Panc1 (cell line): ENCODE measurements around the gene NPAS3. TPM values are rescaled to one million over a fixed set of nuclear protein-coding genes. Genes with fewer than 3 reads are reported as not detected.

ENCODE experiments used
- ATAC-seq: fragments of 200-7000 bp; cut with Tn5 transposase; 2 replicates; pipeline ENCODE4 v1.9.1; 2020; ENCODE audit warnings: mild to moderate bottlenecking, moderate library complexity
- BruUV-seq: library from RNA; stranded (reverse); fragments of 400-500 nt; replicated peaks from 2 replicates; lab custom pipeline; 2021; lab: Mats Ljungman, UMichigan
- CTCF ChIA-PET: fragments of 300-600 bp; sonication (Branson Sonifier 250); formaldehyde crosslinking; loops from one replicate; lab custom pipeline; 2022; ENCODE audit warnings: antibody characterized with exemption; lab: Charles Lee
- POLR2A ChIA-PET: fragments of 300-600 bp; sonication (Branson Sonifier 250); formaldehyde crosslinking; loops from one replicate; lab custom pipeline; 2022; ENCODE audit warnings: antibody characterized with exemption; lab: Charles Lee
- DNase-seq: peaks from one replicate; pipeline ENCODE4 v3.0.0-alpha.2; 2010; ENCODE audit warnings: low read depth, low spot score
- H3K27ac ChIP-seq: 2 replicates; pipeline ENCODE4 v1.5.1; 2011; ENCODE audit warnings: mild to moderate bottlenecking, low read length, inconsistent platforms
- H3K27me3 ChIP-seq: fragments of 200-500 bp; sonication (Bioruptor generic); 2 replicates; pipeline ENCODE4 v1.6.0; 2014; ENCODE audit warnings: low read length, inconsistent platforms; ENCODE audit not compliant: control insufficient read depth, insufficient read depth
- H3K36me3 ChIP-seq: fragments of 200-500 bp; sonication (Bioruptor generic); 2 replicates; pipeline ENCODE4 v1.5.1; 2014; ENCODE audit warnings: inconsistent platforms, mild to moderate bottlenecking, low read length, moderate library complexity; ENCODE audit not compliant: control insufficient read depth, insufficient read depth
- H3K4me1 ChIP-seq: 2 replicates; pipeline ENCODE4 v1.5.1; 2011; ENCODE audit warnings: inconsistent platforms, mild to moderate bottlenecking, low read length, moderate library complexity; ENCODE audit not compliant: control insufficient read depth, insufficient read depth
- H3K4me3 ChIP-seq, 2 experiments: 2 replicates each; pipeline ENCODE4 v1.5.1; 2011 to 2012; ENCODE audit warnings: low read depth in 2 of 2, low read length in 2 of 2, mild to moderate bottlenecking in 2 of 2, inconsistent platforms in 1 of 2, moderate library complexity in 1 of 2
- H3K9me3 ChIP-seq: fragments of 200-500 bp; sonication (Bioruptor generic); 2 replicates; pipeline ENCODE4 v1.5.1; 2014; ENCODE audit warnings: low read depth, mild to moderate bottlenecking, inconsistent platforms, low read length, moderate library complexity; ENCODE audit not compliant: control insufficient read depth, insufficient read depth
- CTCF ChIP-seq: fragments of 450-650 bp; IDR thresholded peaks from 2 replicates; pipeline ENCODE4 v1.5.1; 2017; ENCODE audit warnings: mild to moderate bottlenecking
- POLR2AphosphoS5 ChIP-seq: IDR thresholded peaks from 2 replicates; pipeline ENCODE4 v1.6.1; 2012; ENCODE audit warnings: mild to moderate bottlenecking, low read depth, low read length, moderate library complexity
- REST ChIP-seq, 2 experiments: IDR thresholded peaks; 2 replicates each; pipeline ENCODE4 v1.6.1; 2011 to 2012; ENCODE audit warnings: low read depth in 2 of 2, control low read depth in 1 of 2, low read length in 1 of 2, mild to moderate bottlenecking in 1 of 2, moderate library complexity in 1 of 2; ENCODE audit not compliant: insufficient read depth in 1 of 2
- SIN3A ChIP-seq: IDR thresholded peaks from 2 replicates; pipeline ENCODE4 v1.6.1; 2012; ENCODE audit warnings: low read depth, mild to moderate bottlenecking, low read length, moderate library complexity, borderline replicate concordance; ENCODE audit not compliant: insufficient read depth
- TCF7L2 ChIP-seq: IDR thresholded peaks from 2 replicates; pipeline ENCODE4 v1.6.1; 2011; ENCODE audit warnings: mild to moderate bottlenecking, low read depth, low read length, inconsistent platforms
- in situ Hi-C: cut with HindIII; loops from 2 replicates; pipeline ENCODE4 v1.10.0; 2016; ENCODE audit warnings: low sequenced_read_pairs, low pct_unique_long_range_greater_than_20kb
- intact Hi-C: fragments of 100-400 bp; cut with micrococcal nuclease; formaldehyde crosslinking; loops from one replicate; pipeline ENCODE4 v1.10.0; 2022; ENCODE audit not compliant: unreplicated experiment
- total RNA-seq: library from RNA; stranded (reverse); gene quantifications from one replicate; pipeline ENCODE4 v1.2.1, GENCODE V29; 2021; ENCODE audit not compliant: unreplicated experiment

NPAS3 gene
- total RNA-seq, 1 experiment from 2014 or later = 0.23 TPM

- H3K27me3 ChIP-seq = no peaks in the 10 kb centered on the region
- POLR2A ChIA-PET = no interaction called here
These were observed 797.7 kb downstream of the NPAS3 start for GRCh38 chr14:33736299-33736825.

GRCh38 chr14:33736979-33737378, 798.3 kb downstream of the NPAS3 start:
- intact Hi-C loops (no loop called here), in situ Hi-C loops (no loop called here)
- CTCF ChIA-PET = no interaction called here

More at GRCh38 chr14:33736299-33736825, 797.7 kb downstream of the NPAS3 start:
- no peak for TF ChIP-seq REST (IDR thresholded peaks at IDR 0.05; ENCODE audit: insufficient read depth in 1 of 2, low read depth in 2 of 2, low read length in 1 of 2)
- no peak for TF ChIP-seq TCF7L2
- TF ChIP-seq SIN3A = no peak
- no peak for TF ChIP-seq CTCF
- TF ChIP-seq POLR2AphosphoS5 = no peak
- DNase-seq (no peak), ATAC-seq (no peak)
- Histone ChIP-seq H3K4me3 (no peak overlapping the region), H3K9me3 (no peaks in the 10 kb centered on the region), H3K36me3 (no peaks in the 10 kb centered on the region), H3K27ac (no peak overlapping the region), H3K4me1 (no peaks in the 10 kb centered on the region)
- BruUV-seq = no TSS peak
- in situ Hi-C loops = no loop called here
- CTCF ChIA-PET = no interaction called here
- intact Hi-C loops = no loop called here

More at GRCh38 chr14:33736979-33737378, 798.3 kb downstream of the NPAS3 start:
- ATAC-seq (no peak), DNase-seq (no peak)
- TF ChIP-seq POLR2AphosphoS5 (no peak), TCF7L2 (no peak), REST (IDR thresholded peaks at IDR 0.05; ENCODE audit: insufficient read depth in 1 of 2, low read depth in 2 of 2, low read length in 1 of 2) (no peak), SIN3A (no peak), CTCF (no peak)
- Histone ChIP-seq H3K4me3 (no peak overlapping the region), H3K27ac (no peak overlapping the region), H3K4me1 (no peaks in the 10 kb centered on the region), H3K9me3 (no peaks in the 10 kb centered on the region), H3K27me3 (no peaks in the 10 kb centered on the region), H3K36me3 (no peaks in the 10 kb centered on the region)
- no TSS peak for BruUV-seq
- POLR2A ChIA-PET = no interaction called here
